ENCODE data around the gene TLK1. TPM values are rescaled to one million over a fixed set of nuclear protein-coding genes. Genes with fewer than 3 reads are reported as not detected.

TLK1 gene
- total and polyA plus RNA-seq, 4 donors, result 7.7 to 19.6 (median 15.6) TPM

DNA sequence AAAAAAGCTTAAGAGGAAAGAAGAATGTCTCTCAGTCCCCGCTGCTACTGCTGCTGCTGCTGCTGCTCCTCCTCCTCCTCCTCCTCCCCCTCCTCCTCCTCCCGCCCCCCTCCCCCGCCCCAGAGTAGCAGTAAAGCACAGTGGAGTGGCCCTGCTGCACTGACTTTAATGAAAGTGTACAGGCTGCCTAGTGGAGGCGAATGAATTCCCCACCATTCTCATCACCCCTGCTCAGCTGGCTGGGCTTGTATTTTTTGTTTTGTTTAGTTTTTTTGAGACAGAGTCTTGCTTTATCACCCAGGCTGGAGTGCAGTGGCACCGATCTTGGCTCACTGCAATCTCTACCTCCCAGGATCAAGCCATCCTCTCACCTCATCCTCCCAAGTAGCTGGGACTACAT lies 197.3 kb downstream of the TLK1 start:
- no peak for TF ChIP-seq JUND (IDR thresholded peaks at IDR 0.05)
- TF ChIP-seq, protein P1, sequence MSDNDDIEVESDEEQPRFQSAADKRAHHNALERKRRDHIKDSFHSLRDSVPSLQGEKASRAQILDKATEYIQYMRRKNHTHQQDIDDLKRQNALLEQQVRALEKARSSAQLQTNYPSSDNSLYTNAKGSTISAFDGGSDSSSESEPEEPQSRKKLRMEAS (IDR thresholded peaks at IDR 0.05), result no peak
- TF ChIP-seq FOXA1 (IDR thresholded peaks at IDR 0.05), result no peak
- TF ChIP-seq, protein P2, sequence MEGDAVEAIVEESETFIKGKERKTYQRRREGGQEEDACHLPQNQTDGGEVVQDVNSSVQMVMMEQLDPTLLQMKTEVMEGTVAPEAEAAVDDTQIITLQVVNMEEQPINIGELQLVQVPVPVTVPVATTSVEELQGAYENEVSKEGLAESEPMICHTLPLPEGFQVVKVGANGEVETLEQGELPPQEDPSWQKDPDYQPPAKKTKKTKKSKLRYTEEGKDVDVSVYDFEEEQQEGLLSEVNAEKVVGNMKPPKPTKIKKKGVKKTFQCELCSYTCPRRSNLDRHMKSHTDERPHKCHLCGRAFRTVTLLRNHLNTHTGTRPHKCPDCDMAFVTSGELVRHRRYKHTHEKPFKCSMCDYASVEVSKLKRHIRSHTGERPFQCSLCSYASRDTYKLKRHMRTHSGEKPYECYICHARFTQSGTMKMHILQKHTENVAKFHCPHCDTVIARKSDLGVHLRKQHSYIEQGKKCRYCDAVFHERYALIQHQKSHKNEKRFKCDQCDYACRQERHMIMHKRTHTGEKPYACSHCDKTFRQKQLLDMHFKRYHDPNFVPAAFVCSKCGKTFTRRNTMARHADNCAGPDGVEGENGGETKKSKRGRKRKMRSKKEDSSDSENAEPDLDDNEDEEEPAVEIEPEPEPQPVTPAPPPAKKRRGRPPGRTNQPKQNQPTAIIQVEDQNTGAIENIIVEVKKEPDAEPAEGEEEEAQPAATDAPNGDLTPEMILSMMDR (IDR thresholded peaks at IDR 0.05; ENCODE audit: low read depth, low read length, missing input control), result no peak
- no peak for TF ChIP-seq FOXA2 (IDR thresholded peaks at IDR 0.05)
- no peak for TF ChIP-seq GABPA (IDR thresholded peaks at IDR 0.05 in 1 of 2, conservative IDR thresholded peaks at IDR 0.05 in 1 of 2)
- no peak for TF ChIP-seq HNF4G (IDR thresholded peaks at IDR 0.05)
- TF ChIP-seq ATF3 (IDR thresholded peaks at IDR 0.05), result no peak
- no peak for TF ChIP-seq EGR1 (IDR thresholded peaks at IDR 0.05; ENCODE audit: low read depth in 2 of 2)
- no peak for TF ChIP-seq RXRA (IDR thresholded peaks at IDR 0.05)
- no peak for TF ChIP-seq HNF4A (conservative IDR thresholded peaks at IDR 0.05)
- TF ChIP-seq SP1 (IDR thresholded peaks at IDR 0.05), result no peak
- no peak for TF ChIP-seq YY1 (IDR thresholded peaks at IDR 0.05)
- 88% methylated on average over 5 of the region's 5 CpGs for WGBS
- peaks cover 15 to 58% (median 42%) of the 10 kb centered on the region in 4 donors for H3K36me3 ChIP-seq (ENCODE audit: control insufficient read depth in 4 of 4, insufficient read depth in 3 of 4, low read depth in 1 of 4, low read length in 3 of 4)
- no peak overlapping the region for H3K27ac ChIP-seq (ENCODE audit: low read depth in 1 of 2, low read length in 2 of 2)
- H3K9me3 ChIP-seq (ENCODE audit: control insufficient read depth in 4 of 4, low read length in 3 of 4), result no peaks in the 10 kb centered on the region
- H3K4me1 ChIP-seq (ENCODE audit: control insufficient read depth in 4 of 4, insufficient read depth in 4 of 4, low read length in 3 of 4), result peaks cover 0 to 14% (median 3%) of the 10 kb centered on the region in 4 donors
- DNase-seq (ENCODE audit: low spot score), result no peak
- H3K9ac ChIP-seq (ENCODE audit: low read depth in 1 of 2, low read length in 2 of 2), result no peak overlapping the region
- H3K27me3 ChIP-seq (ENCODE audit: control insufficient read depth in 4 of 4, insufficient read depth in 4 of 4, low read length in 3 of 4), result no peaks in the 10 kb centered on the region
- no peak overlapping the region for H3K4me3 ChIP-seq (ENCODE audit: low read depth in 1 of 3, low read length in 3 of 3)

- no peak overlapping the region for H3K27ac ChIP-seq (ENCODE audit: low read depth in 1 of 2, low read length in 2 of 2)
- H3K36me3 ChIP-seq (ENCODE audit: control insufficient read depth in 4 of 4, insufficient read depth in 3 of 4, low read depth in 1 of 4, low read length in 3 of 4), result peaks cover 16 to 80% (median 73%) of the 10 kb centered on the region in 4 donors
- no peak for TF ChIP-seq YY1 (IDR thresholded peaks at IDR 0.05)
- TF ChIP-seq NR2F2 (IDR thresholded peaks at IDR 0.05), result no peak
- no peaks in the 10 kb centered on the region for H3K4me1 ChIP-seq (ENCODE audit: control insufficient read depth in 4 of 4, insufficient read depth in 4 of 4, low read length in 3 of 4)
- 70% methylated on average over 4 of the region's 4 CpGs for WGBS
- H3K27me3 ChIP-seq (ENCODE audit: control insufficient read depth in 4 of 4, insufficient read depth in 4 of 4, low read length in 3 of 4), result no peaks in the 10 kb centered on the region
- no peak overlapping the region for H3K4me3 ChIP-seq (ENCODE audit: low read depth in 1 of 3, low read length in 3 of 3)
- DNase-seq (ENCODE audit: low spot score), result no peak
- H3K9ac ChIP-seq (ENCODE audit: low read depth in 1 of 2, low read length in 2 of 2), result no peak overlapping the region
- H3K9me3 ChIP-seq (ENCODE audit: control insufficient read depth in 4 of 4, low read length in 3 of 4), result no peaks in the 10 kb centered on the region
These were observed 206.8 kb downstream of the TLK1 start for GRCh38 chr2:170953941-170954340.

- no peak for DNase-seq (ENCODE audit: low spot score)
- H3K27me3 ChIP-seq (ENCODE audit: control insufficient read depth in 4 of 4, insufficient read depth in 4 of 4, low read length in 3 of 4), result no peaks in the 10 kb centered on the region
- no peak overlapping the region for H3K27ac ChIP-seq (ENCODE audit: low read depth in 1 of 2, low read length in 2 of 2)
- no peak overlapping the region for H3K4me3 ChIP-seq (ENCODE audit: low read depth in 1 of 3, low read length in 3 of 3)
- no peak for TF ChIP-seq HNF4G (IDR thresholded peaks at IDR 0.05)
- TF ChIP-seq YY1 (IDR thresholded peaks at IDR 0.05), result no peak
- TF ChIP-seq, protein P3, sequence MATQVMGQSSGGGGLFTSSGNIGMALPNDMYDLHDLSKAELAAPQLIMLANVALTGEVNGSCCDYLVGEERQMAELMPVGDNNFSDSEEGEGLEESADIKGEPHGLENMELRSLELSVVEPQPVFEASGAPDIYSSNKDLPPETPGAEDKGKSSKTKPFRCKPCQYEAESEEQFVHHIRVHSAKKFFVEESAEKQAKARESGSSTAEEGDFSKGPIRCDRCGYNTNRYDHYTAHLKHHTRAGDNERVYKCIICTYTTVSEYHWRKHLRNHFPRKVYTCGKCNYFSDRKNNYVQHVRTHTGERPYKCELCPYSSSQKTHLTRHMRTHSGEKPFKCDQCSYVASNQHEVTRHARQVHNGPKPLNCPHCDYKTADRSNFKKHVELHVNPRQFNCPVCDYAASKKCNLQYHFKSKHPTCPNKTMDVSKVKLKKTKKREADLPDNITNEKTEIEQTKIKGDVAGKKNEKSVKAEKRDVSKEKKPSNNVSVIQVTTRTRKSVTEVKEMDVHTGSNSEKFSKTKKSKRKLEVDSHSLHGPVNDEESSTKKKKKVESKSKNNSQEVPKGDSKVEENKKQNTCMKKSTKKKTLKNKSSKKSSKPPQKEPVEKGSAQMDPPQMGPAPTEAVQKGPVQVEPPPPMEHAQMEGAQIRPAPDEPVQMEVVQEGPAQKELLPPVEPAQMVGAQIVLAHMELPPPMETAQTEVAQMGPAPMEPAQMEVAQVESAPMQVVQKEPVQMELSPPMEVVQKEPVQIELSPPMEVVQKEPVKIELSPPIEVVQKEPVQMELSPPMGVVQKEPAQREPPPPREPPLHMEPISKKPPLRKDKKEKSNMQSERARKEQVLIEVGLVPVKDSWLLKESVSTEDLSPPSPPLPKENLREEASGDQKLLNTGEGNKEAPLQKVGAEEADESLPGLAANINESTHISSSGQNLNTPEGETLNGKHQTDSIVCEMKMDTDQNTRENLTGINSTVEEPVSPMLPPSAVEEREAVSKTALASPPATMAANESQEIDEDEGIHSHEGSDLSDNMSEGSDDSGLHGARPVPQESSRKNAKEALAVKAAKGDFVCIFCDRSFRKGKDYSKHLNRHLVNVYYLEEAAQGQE (IDR thresholded peaks at IDR 0.05), result no peak
- no peak for TF ChIP-seq TAF1 (conservative IDR thresholded peaks at IDR 0.05)
- no peak for TF ChIP-seq EGR1 (IDR thresholded peaks at IDR 0.05; ENCODE audit: low read depth in 2 of 2)
- TF ChIP-seq HNF4A (conservative IDR thresholded peaks at IDR 0.05), result no peak
- TF ChIP-seq, protein P2 (IDR thresholded peaks at IDR 0.05; ENCODE audit: low read depth, low read length, missing input control), result no peak
- no peak for TF ChIP-seq RAD21 (IDR thresholded peaks at IDR 0.05)
- TF ChIP-seq FOXA2 (IDR thresholded peaks at IDR 0.05), result no peak
- TF ChIP-seq GABPA (IDR thresholded peaks at IDR 0.05 in 1 of 2, conservative IDR thresholded peaks at IDR 0.05 in 1 of 2), result no peak
- TF ChIP-seq ATF3 (IDR thresholded peaks at IDR 0.05), result no peak
- no peak for TF ChIP-seq NR2F2 (IDR thresholded peaks at IDR 0.05)
- TF ChIP-seq, protein P1 (IDR thresholded peaks at IDR 0.05), result no peak
- no peak for TF ChIP-seq JUND (IDR thresholded peaks at IDR 0.05)
- no peak for TF ChIP-seq RXRA (IDR thresholded peaks at IDR 0.05)
- no peak for TF ChIP-seq FOXA1 (IDR thresholded peaks at IDR 0.05)
- TF ChIP-seq SP1 (IDR thresholded peaks at IDR 0.05), result no peak
- no peak overlapping the region for H3K9ac ChIP-seq (ENCODE audit: low read depth in 1 of 2, low read length in 2 of 2)
- WGBS, result 90% methylated on average over 4 of the region's 4 CpGs
- no peaks in the 10 kb centered on the region for H3K9me3 ChIP-seq (ENCODE audit: control insufficient read depth in 4 of 4, low read length in 3 of 4)
- H3K36me3 ChIP-seq (ENCODE audit: control insufficient read depth in 4 of 4, insufficient read depth in 3 of 4, low read depth in 1 of 4, low read length in 3 of 4), result peaks cover 8 to 54% (median 47%) of the 10 kb centered on the region in 4 donors
- H3K4me1 ChIP-seq (ENCODE audit: control insufficient read depth in 4 of 4, insufficient read depth in 4 of 4, low read length in 3 of 4), result peaks cover under 1 to 7% (median 4%) of the 10 kb centered on the region in 4 donors
These were observed 210.4 kb downstream of the TLK1 start for GRCh38 chr2:170950221-170950761.
